ENCODE data around the gene HIPK4.
"Not testable (repeated sequence)": the region's sequence is repeated elsewhere in the genome, so short reads cannot be mapped to it uniquely, and the experiment has no call there.

HIPK4 gene

GRCh38 chr19:40390084-40390742 lies at the start of gene HIPK4:
Gene HIPK4, minus strand, starts transcription at chr19:40390181. Its CDS starts 279 bp downstream, at chr19:40389902.
- Mint-ChIP-seq H3K27ac (no peak within 1 kb of the TSS), H3K4me3 (no peak within 1 kb of the TSS), H3K9me3 (no peaks in the 10 kb centered on the region), H3K4me1 (no peaks in the 10 kb centered on the region), H3K27me3 (peaks cover 21% of the 10 kb centered on the region), H3K36me3 (no peaks in the 10 kb centered on the region)
- ATAC-seq, result no peak

- no peak for ATAC-seq
- Mint-ChIP-seq H3K4me3 (no peak overlapping the region), H3K27ac (peak overlapping the region; percentile 23), H3K9me3 (no peaks in the 10 kb centered on the region), H3K27me3 (no peaks in the 10 kb centered on the region), H3K36me3 (peaks cover 11% of the 10 kb centered on the region), H3K4me1 (peaks cover 46% of the 10 kb centered on the region)
Measured at GRCh38 chr19:40438284-40438683, 48.3 kb upstream of the HIPK4 start.

- peak; percentile 90 for ATAC-seq
- peaks cover 27% of the 10 kb centered on the region for H3K4me1 Mint-ChIP-seq
- H3K36me3 Mint-ChIP-seq, result peaks cover 6% of the 10 kb centered on the region
- no peaks in the 10 kb centered on the region for H3K9me3 Mint-ChIP-seq
- peak overlapping the region; percentile 88 for H3K27ac Mint-ChIP-seq
- H3K27me3 Mint-ChIP-seq, result no peaks in the 10 kb centered on the region
- H3K4me3 Mint-ChIP-seq, result peak overlapping the region; percentile 78
Measured at GRCh38 chr19:40433391-40434216, 43.6 kb upstream of the HIPK4 start.

- not testable (repeated sequence) for ATAC-seq
Measured at GRCh38 chr19:40432760-40433159, 42.8 kb upstream of the HIPK4 start.

GRCh38 chr19:40431698-40432097 lies 41.7 kb upstream of the HIPK4 start:
- Mint-ChIP-seq H3K27me3 (no peaks in the 10 kb centered on the region), H3K27ac (no peak overlapping the region), H3K4me1 (peaks cover 27% of the 10 kb centered on the region), H3K9me3 (no peaks in the 10 kb centered on the region), H3K36me3 (no peaks in the 10 kb centered on the region), H3K4me3 (no peak overlapping the region)
- ATAC-seq, result no peak

More at GRCh38 chr19:40432760-40433159, 42.8 kb upstream of the HIPK4 start:
- Mint-ChIP-seq H3K4me3 (peak overlapping the region; percentile 78), H3K4me1 (peaks cover 27% of the 10 kb centered on the region), H3K27ac (peak overlapping the region; percentile 88)
- H3K9me3 Mint-ChIP-seq, H3K36me3 Mint-ChIP-seq, H3K27me3 Mint-ChIP-seq: not testable (repeated sequence)

- not testable (repeated sequence) for H3K4me3 Mint-ChIP-seq, H3K36me3 Mint-ChIP-seq, ATAC-seq, H3K27ac Mint-ChIP-seq, H3K9me3 Mint-ChIP-seq, H3K27me3 Mint-ChIP-seq
- H3K4me1 Mint-ChIP-seq, result peaks cover 24% of the 10 kb centered on the region
Measured at GRCh38 chr19:40430242-40430641, 40.3 kb upstream of the HIPK4 start.

- H3K4me1 Mint-ChIP-seq, result peaks cover 23% of the 10 kb centered on the region
- not testable (repeated sequence) for H3K27ac Mint-ChIP-seq, H3K4me3 Mint-ChIP-seq, H3K27me3 Mint-ChIP-seq, H3K9me3 Mint-ChIP-seq, H3K36me3 Mint-ChIP-seq, ATAC-seq
Measured at GRCh38 chr19:40428197-40428596, 38.2 kb upstream of the HIPK4 start.

- Mint-ChIP-seq H3K36me3 (no peaks in the 10 kb centered on the region), H3K4me1 (peaks cover 20% of the 10 kb centered on the region), H3K4me3 (peak within 1 kb of the TSS; percentile 86), H3K27me3 (no peaks in the 10 kb centered on the region), H3K27ac (peak within 1 kb of the TSS; percentile 93), H3K9me3 (no peaks in the 10 kb centered on the region)
- ATAC-seq, result peak; percentile 95
Measured at GRCh38 chr19:40425450-40426287, 35.7 kb upstream of the HIPK4 start, which contains the start of gene SERTAD1. Gene SERTAD1, minus strand, starts transcription at chr19:40425992. Its CDS starts 2,446 bp downstream, at chr19:40423546.

GRCh38 chr19:40424637-40425449 lies 34.9 kb upstream of the HIPK4 start:
- H3K9me3 Mint-ChIP-seq, result no peaks in the 10 kb centered on the region
- H3K27ac Mint-ChIP-seq, result peak overlapping the region; percentile 93
- peaks cover 20% of the 10 kb centered on the region for H3K4me1 Mint-ChIP-seq
- H3K36me3 Mint-ChIP-seq, result no peaks in the 10 kb centered on the region
- peak overlapping the region; percentile 86 for H3K4me3 Mint-ChIP-seq
- H3K27me3 Mint-ChIP-seq, result no peaks in the 10 kb centered on the region
- no peak for ATAC-seq

GRCh38 chr19:40423938-40424337 lies 34.0 kb upstream of the HIPK4 start:
- Mint-ChIP-seq H3K4me1 (peaks cover 20% of the 10 kb centered on the region), H3K27me3 (no peaks in the 10 kb centered on the region), H3K27ac (peak overlapping the region; percentile 93), H3K9me3 (no peaks in the 10 kb centered on the region), H3K4me3 (no peak overlapping the region), H3K36me3 (no peaks in the 10 kb centered on the region)
- no peak for ATAC-seq

GRCh38 chr19:40422748-40423566 lies 33.0 kb upstream of the HIPK4 start:
- no peaks in the 10 kb centered on the region for H3K27me3 Mint-ChIP-seq
- H3K9me3 Mint-ChIP-seq, result no peaks in the 10 kb centered on the region
- peaks cover 24% of the 10 kb centered on the region for H3K4me1 Mint-ChIP-seq
- no peaks in the 10 kb centered on the region for H3K36me3 Mint-ChIP-seq
- peak overlapping the region; percentile 22 for H3K27ac Mint-ChIP-seq
- no peak overlapping the region for H3K4me3 Mint-ChIP-seq
- ATAC-seq, result no peak

GRCh38 chr19:40421993-40422747 lies 32.2 kb upstream of the HIPK4 start:
- H3K4me3 Mint-ChIP-seq, result no peak overlapping the region
- peaks cover 32% of the 10 kb centered on the region for H3K4me1 Mint-ChIP-seq
- H3K36me3 Mint-ChIP-seq, result no peaks in the 10 kb centered on the region
- H3K27me3 Mint-ChIP-seq, result no peaks in the 10 kb centered on the region
- peak overlapping the region; percentile 22 for H3K27ac Mint-ChIP-seq
- no peak for ATAC-seq
- no peaks in the 10 kb centered on the region for H3K9me3 Mint-ChIP-seq

Measured in stimulated activated memory B cell treated with anti-CD40 and anti-IgM and Interleukin-4, amounts not matched to agents 10 μg/mL and 1 μg/mL and 100 μg/mL, for 72 hours (primary cell).